ENCODE data around the gene RBM39.

GRCh38 chr20:35663516-35664465 is 78.3 kb downstream of the RBM39 start:
- TF ChIP-seq CTCF (IDR thresholded peaks at IDR 0.05), result no peak
- TF ChIP-seq POLR2AphosphoS5 (IDR thresholded peaks at IDR 0.05; ENCODE audit: low read depth, low read length), result peak; percentile 39; the same call in 1 of the 2 replicates
- 0 out of 2 replicates have a peak, but pooled peaks have one; percentile 51 for TF ChIP-seq SIN3A (IDR thresholded peaks at IDR 0.05; ENCODE audit: borderline replicate concordance, insufficient read depth, low read depth, low read length)
- TF ChIP-seq REST (IDR thresholded peaks at IDR 0.05; ENCODE audit: insufficient read depth in 1 of 2, low read depth in 2 of 2, low read length in 1 of 2), result no peak

All from Panc1 (cell line).